SK-N-MC (cell line): Measurements from ENCODE around the gene NXT2.

Experiments used
- EZH2 ChIP-seq: fragments of 200-600 bp; sonication (generic); IDR thresholded peaks from one replicate; pipeline ENCODE4 v1.6.1; 2017; ENCODE audit warnings: antibody characterized with exemption
- FOXP2 ChIP-seq: optimal IDR thresholded peaks from 2 replicates; pipeline ENCODE3; 2011; ENCODE audit warnings: mild to moderate bottlenecking, moderate library complexity; ENCODE audit not compliant: insufficient read depth; ENCODE audit errors: extremely low read length, control extremely low read depth
- POLR2AphosphoS5 ChIP-seq: IDR thresholded peaks from 2 replicates; pipeline ENCODE4 v1.6.1; 2012; ENCODE audit warnings: mild to moderate bottlenecking, low read depth, low read length, borderline replicate concordance

- TF ChIP-seq POLR2AphosphoS5 (no peak), FOXP2 (no peak), EZH2 (no peak)
These were observed 49.0 kb upstream of the NXT2 start for GRCh38 chrX:109487640-109488039.
